ENCODE data around the gene SKP1. TPM values are rescaled to one million over a fixed set of nuclear protein-coding genes. Genes with fewer than 3 reads are reported as not detected.
"Not testable (repeated sequence)": the region's sequence is repeated elsewhere in the genome, so short reads cannot be mapped to it uniquely, and the experiment has no call there.

SKP1 gene
- total RNA-seq: 219 and 285 TPM in 2 replicates

- no peak for DNase-seq (ENCODE audit: extremely low read depth, low read depth, low spot score)
These were observed at the start of gene SKP1 for GRCh38 chr5:134176511-134177368. TSS of gene SKP1 (minus strand) at chr5:134176950. CDS start at chr5:134174022, 2,928 bp downstream.

GRCh38 chr5:134225780-134226440 is 49.2 kb upstream of the SKP1 start, which contains the start of gene PPP2CA:
TSS of gene PPP2CA (minus strand) at chr5:134226073. CDS start at chr5:134225861, 212 bp downstream.
- peak; percentile 86 for DNase-seq (ENCODE audit: extremely low read depth, low read depth, low spot score)

DNA sequence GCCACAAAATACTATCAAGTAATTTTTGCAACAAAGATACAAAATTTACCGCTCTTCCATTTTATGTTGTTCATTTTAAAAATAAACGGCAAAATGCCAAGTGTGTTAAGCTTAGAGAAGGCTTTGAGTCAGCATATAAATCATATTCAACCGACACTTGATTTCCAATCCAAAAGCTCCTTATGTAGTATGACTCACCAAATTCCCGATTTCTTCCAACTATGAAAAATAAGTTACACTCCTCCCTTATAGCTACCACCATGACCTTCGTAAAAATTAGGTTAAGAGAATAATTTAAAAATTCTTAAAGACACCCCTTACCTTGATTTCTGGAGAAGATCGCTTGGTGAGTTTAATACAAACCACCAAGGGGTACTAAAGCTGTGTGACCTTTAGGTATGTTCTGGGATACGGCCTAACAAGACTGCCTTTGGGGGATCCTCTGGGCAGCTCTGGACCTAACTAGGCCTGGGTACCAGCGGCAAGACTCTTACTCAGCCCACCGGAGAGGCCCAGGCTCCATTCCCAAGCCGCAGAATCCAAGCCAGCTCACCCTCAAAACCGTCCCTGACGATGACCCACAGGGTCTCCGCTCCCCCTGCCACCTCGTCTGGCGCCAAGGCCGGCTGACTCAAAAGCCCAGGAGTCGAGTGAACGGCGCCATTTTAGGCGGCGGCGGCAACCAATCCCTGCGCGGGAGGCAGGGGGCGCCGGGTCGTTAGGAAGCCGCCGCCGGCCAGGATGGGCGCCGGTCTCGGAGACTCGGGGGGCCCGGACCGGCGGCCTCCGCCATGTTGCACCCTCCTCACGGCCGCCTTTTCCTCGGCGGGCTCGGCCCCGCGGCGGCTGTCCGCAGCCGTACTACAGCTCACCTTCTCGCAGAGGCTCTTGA is 48.4 kb upstream of the SKP1 start:
- DNase-seq (ENCODE audit: extremely low read depth, low read depth, low spot score): peak; percentile 70

DNA sequence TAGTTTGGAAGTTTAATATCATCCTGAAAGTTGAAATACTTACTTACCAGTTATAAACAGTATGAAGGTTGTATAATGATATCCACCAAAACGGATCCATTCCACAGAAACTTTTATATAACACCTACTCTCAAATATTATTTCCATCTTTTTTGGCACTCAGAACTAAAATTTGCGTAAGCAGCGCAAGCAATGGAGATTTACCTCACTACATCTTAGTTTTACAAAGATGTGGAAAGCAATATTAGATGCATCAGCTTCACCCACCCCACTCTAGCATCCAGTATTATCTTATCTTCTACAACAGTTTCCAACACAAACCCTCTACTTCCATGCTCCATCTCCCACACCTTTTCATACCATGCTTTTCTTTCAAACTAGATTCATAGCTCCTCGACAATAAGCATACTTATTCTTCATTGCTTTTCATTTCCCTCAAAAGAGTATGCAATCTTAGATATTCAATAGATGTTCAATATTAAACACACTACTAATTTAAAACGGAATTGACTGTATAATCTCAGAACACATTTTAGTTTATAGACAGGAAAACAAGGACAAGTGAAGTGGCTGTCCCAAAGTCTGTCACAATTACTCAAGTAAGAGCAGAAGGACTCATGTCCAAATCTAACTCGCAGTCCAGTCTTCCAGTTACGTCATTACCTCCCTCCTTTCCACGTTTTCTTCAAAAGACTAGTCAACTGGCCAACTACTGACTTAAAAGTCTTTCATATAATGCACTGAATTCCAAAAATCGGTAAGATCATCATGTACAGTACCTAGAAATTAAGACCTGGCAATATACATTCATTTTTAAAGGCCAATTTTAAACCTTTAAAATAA is 46.9 kb upstream of the SKP1 start:
- no peak for DNase-seq (ENCODE audit: extremely low read depth, low read depth, low spot score)

DNA sequence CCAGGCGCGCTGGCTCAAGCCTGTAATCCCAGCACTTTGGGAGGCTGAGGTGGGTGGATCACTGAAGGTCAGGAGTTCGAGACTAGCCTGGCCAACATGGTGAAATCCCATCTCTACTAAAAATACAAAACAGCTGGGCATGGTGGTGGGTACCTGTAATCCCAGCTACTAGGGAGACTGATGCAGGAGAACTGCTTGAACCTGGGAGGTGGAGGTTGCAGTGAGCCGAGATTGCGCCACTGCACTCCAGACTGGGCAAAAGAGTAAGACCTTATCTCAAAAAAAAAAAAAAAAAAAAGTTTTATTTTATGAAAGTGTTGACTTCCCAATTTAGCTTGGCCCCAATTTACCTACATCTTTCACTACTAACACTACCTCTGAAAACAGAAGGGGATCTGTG is 44.9 kb upstream of the SKP1 start:
- DNase-seq (ENCODE audit: extremely low read depth, low read depth, low spot score): not testable (repeated sequence)

DNA sequence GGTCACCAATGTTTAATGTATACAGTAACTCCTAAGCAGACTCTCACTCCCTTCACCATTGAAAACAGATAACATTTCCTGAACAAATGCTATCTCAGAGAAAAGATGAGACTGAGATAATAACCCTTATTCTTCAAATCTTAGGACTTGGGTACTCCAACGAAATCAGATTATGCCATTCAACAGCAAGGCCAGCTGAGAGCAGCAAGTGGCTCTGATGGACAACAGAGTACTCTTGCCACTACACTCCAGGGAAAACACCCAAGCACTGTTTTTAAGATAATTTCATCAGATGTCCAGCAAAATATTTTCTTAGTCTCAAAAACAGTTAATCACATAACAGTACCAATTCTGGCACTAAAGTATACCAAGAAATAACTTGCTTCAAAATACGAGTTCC is 39.0 kb upstream of the SKP1 start:
- no peak for DNase-seq (ENCODE audit: extremely low read depth, low read depth, low spot score)

GRCh38 chr5:134211263-134212031 is 34.7 kb upstream of the SKP1 start:
- not testable (repeated sequence) for DNase-seq (ENCODE audit: extremely low read depth, low read depth, low spot score)

DNA sequence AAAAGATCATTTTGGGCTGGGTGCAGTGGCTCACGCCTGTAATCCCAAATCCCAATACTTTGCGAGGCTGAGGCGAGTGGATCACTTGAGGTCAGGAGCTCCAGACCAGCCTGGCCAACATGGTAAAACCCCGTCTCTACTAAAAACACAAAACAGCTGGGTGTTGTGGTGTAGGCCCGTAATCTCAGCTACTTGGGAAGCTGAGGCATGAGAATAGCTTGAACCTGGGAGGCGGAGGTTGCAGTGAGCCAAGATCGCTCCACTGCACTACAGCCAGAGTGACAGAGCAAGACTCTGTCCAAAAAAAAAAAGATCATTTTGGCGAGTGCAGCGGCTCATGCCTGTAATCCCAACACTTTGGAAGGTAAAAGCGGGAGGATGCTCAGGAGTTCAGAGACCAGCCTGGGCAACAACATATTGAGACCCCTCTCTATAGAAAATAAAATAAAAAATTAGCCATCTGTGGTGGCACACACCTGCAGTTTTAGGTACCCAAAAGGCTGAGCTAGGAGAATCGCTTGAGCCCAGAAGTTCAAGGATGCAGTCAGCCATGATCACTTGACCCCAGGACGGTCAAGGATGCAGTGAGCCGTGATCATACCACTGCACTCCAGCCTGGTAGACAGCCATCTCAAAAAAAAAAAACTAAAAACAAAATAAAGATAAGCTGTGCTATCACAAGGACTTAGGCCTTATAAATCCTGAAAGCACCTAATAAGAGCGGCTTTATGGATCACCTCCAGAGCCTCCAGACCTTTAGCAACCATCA is 32.9 kb upstream of the SKP1 start:
- DNase-seq (ENCODE audit: extremely low read depth, low read depth, low spot score): no peak

DNA sequence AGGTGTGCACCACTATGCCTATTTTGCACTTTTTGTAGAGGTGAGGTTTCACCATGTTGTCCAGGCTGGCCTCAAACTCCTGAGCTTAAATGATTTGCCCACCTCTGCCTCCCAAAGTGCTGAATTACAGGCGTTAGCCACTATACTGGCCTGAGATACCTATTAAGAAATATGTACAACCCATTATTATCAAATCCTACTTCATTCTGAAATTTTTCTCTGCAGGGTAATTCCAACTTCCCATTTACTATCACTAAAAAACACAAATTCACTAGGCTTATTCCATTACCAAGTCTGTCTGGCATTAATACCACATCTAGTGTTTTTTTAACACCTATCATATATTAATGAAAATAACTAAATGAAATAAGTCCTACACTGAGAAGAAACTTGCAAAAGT is 30.9 kb upstream of the SKP1 start:
- no peak for DNase-seq (ENCODE audit: extremely low read depth, low read depth, low spot score)

DNA sequence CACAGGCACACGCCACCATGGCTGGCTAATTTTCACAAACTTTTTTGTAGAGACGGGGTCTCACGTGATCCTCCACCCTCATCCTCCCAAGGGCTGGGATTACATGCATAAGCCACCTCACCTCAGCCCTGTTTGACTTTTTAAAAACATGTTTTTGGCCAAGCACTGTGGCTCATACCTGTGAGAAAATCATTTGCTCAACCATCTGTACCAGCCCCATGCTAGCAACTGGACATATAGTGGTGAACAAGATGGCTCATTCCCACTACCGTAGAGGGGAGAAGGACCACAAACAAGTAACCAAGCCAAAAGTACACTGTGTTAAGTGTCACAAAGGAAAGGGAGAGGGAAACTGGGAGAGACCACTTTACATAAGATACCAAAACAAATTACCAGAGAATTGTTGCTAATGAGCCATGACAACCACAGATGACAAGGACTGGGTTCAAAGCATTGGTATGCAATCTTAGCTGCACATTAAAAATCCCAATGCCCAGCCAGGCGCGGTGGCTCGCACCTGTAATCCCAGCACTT is 29.9 kb upstream of the SKP1 start:
- DNase-seq (ENCODE audit: extremely low read depth, low read depth, low spot score): no peak

DNA sequence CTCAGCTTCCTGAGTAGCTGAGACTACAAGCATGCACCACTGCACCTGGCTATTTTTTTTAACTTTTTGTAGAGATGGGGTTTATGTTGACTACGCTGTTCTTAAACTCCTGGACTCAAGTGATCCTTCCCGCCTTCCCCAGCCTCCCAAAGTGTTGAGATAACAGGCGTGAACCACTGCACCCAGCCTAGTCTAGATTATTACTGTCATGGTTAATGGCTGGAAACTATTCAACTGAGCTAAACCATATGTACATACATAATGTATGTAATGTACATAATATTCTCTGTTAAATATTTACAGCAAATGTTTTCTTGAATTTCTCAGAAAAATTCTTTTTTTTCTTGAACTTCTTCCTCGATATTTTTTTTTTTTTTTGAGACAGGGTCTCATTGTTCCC is 27.8 kb upstream of the SKP1 start:
- no peak for DNase-seq (ENCODE audit: extremely low read depth, low read depth, low spot score)

DNA sequence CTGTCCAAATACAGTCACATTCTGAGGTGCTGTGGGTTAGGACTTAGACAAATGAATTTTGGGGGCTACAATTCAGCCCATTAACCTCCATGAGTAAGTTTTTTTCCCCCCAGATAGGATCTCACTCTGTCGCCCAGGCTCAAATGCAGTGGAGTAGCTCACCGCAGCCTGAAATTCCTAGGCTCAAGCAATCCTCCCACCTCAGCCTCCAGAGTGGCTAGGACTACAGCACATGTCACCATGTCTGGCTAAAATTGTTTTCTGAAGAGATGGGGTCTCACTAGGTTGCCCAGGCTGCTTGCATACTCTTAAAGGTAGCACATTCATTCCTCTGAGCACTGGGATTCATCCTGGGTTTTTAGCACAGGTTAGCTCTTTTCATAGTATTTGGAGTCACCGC is 26.9 kb upstream of the SKP1 start:
- no peak for DNase-seq (ENCODE audit: extremely low read depth, low read depth, low spot score)

GRCh38 chr5:134195666-134196065 is 18.9 kb upstream of the SKP1 start:
- no peak for DNase-seq (ENCODE audit: extremely low read depth, low read depth, low spot score)

DNA sequence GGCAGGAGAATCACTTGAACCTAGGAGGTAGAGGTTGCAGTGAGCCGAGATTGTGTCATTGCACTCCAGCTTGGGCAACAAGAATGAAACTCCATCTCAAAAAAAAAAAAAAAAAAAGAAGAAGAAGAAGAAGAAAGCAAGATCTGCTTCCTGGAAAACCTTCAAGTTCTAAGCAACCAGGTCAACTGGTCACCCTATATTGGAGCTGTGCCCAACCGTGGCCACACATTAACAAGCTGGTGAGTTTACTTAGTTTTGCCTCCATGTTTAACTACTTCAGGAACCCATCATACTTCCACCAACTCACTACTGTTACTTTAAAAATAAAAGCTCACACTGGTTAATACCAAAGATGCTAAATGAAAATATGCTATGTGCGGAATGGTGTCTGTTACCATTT is 12.3 kb upstream of the SKP1 start:
- no peak for DNase-seq (ENCODE audit: extremely low read depth, low read depth, low spot score)

- no peak for DNase-seq (ENCODE audit: extremely low read depth, low read depth, low spot score)
These were observed 11.3 kb upstream of the SKP1 start for GRCh38 chr5:134188092-134188491.

DNA sequence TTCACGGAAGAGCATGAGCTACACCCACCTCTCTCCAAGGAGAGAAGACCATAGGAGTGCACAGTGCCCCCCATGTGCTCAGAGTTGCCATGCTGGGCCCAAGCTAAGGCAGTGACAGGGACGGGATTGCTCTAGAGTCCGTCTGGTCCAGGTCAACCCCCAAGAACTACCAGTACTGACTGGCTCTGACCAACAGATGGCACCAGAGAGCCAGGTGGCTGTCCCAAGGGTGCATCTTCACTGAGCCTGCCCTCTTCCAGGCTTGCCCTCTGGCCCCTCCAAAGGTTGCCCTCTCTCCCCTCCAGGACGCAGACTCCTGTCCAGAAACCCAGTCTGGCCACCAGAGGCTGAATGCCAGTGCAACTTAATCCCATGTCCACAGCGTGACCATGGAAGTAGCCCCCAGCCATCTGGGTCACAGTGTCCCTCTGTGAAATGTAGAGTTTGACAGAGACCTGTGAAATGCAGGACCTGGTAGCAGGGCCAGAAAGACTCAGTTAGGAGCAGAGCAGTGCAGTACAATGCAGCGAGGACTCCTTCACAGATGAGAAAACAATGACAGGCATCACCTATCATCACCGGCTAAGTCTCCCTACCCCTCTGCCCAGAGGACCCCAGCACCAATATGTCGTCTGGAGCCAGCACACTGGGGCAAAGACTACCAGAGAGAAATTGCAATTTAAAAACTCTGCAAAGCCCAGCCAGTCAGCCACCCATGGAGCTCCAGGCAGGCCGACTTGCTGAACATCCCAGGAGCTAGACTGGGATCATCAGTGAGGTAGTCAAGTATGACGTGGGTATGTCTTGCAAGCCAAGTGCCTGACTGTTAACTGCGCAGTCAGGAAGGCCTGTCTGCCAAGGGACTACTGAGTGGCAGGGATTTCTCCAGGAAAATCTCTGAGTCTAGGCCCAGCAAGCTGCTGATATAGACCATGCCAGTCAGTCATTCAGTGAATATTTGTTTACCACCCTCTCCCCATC is 7.7 kb upstream of the SKP1 start:
- no peak for DNase-seq (ENCODE audit: extremely low read depth, low read depth, low spot score)

DNA sequence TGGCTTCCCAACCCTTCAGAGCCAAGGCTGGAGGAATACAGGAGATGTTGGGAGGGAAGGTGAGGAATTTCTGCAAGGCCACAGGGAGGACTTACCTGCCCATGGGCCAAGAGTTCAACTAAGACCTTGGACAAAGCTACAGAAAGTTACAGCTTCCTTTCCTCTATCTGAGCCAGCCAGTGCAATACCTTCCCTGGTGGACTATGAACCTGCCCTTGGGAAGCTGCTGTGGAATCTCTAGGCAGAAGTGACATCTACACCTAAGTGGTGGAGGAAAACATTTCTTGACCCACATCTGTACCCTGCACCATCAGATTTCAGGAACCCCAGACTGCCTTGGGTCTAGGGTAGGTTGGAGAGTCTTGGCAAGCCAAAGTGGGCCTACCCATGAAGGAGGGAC is 6.7 kb upstream of the SKP1 start:
- no peak for DNase-seq (ENCODE audit: extremely low read depth, low read depth, low spot score)

Data from glomerular endothelial cell (primary cell).